Liver (tissue), 9 donors: ENCODE measurements around the gene CPAMD8. TPM values are rescaled to one million over a fixed set of nuclear protein-coding genes. Genes with fewer than 3 reads are reported as not detected.
A peak's percentile ranks its signal among the peaks of the same experiment; 100 is the strongest.
"Not testable (repeated sequence)": the region's sequence is repeated elsewhere in the genome, so short reads cannot be mapped to it uniquely, and the experiment has no call there.

Experiments
- DNase-seq: peaks from one replicate; pipeline ENCODE4 v3.0.0-alpha.2; 2017; ENCODE audit warnings: low spot score
- H3K27ac ChIP-seq, 2 donors: one replicate each; pipeline ENCODE4 v1.7.0; 2013; ENCODE audit warnings: inconsistent platforms in 2 of 2, low read length in 2 of 2, control low read depth in 1 of 2, low read depth in 1 of 2, mild to moderate bottlenecking in 1 of 2
- H3K27me3 ChIP-seq, 4 donors: one replicate each; pipeline versions ENCODE4 v1.6.1 to v1.7.0; 2013; ENCODE audit warnings: low read length in 3 of 4, inconsistent platforms in 1 of 4, mild to moderate bottlenecking in 1 of 4, moderate library complexity in 1 of 4; ENCODE audit not compliant: control insufficient read depth in 4 of 4, insufficient read depth in 4 of 4
- H3K36me3 ChIP-seq, 4 donors: one replicate each; pipeline versions ENCODE4 v1.6.1 to v1.7.0; 2013; ENCODE audit warnings: low read length in 3 of 4, mild to moderate bottlenecking in 3 of 4, low read depth in 1 of 4, moderate library complexity in 1 of 4; ENCODE audit not compliant: control insufficient read depth in 4 of 4, insufficient read depth in 3 of 4
- H3K4me1 ChIP-seq, 4 donors: one replicate each; pipeline versions ENCODE4 v1.6.1 to v1.7.0; 2013; ENCODE audit warnings: low read length in 3 of 4, mild to moderate bottlenecking in 3 of 4, moderate library complexity in 1 of 4; ENCODE audit not compliant: control insufficient read depth in 4 of 4, insufficient read depth in 4 of 4
- H3K4me3 ChIP-seq, 3 donors: one replicate each; pipeline versions ENCODE4 v1.6.1 to v1.7.0; 2013; ENCODE audit warnings: low read length in 3 of 3, control low read depth in 1 of 3, low read depth in 1 of 3, mild to moderate bottlenecking in 1 of 3
- H3K9ac ChIP-seq, 2 donors: one replicate each; pipeline ENCODE4 v1.7.0; 2013; ENCODE audit warnings: low read length in 2 of 2, mild to moderate bottlenecking in 2 of 2, moderate library complexity in 2 of 2, control low read depth in 1 of 2, low read depth in 1 of 2
- H3K9me3 ChIP-seq, 4 donors: one replicate each; pipeline versions ENCODE4 v1.6.1 to v1.7.0; 2013; ENCODE audit warnings: low read length in 3 of 4; ENCODE audit not compliant: control insufficient read depth in 4 of 4
- EGR1 ChIP-seq, 2 donors: IDR thresholded peaks; 2 replicates each; pipeline ENCODE4 v1.6.1; 2016 to 2018; ENCODE audit warnings: antibody characterized with exemption in 2 of 2, low read depth in 2 of 2
- FOXA1 ChIP-seq: IDR thresholded peaks from 2 replicates; pipeline ENCODE4 v1.6.1; 2016; ENCODE audit warnings: antibody characterized with exemption
- FOXA2 ChIP-seq: IDR thresholded peaks from 2 replicates; pipeline ENCODE4 v1.6.1; 2016; ENCODE audit warnings: antibody characterized with exemption
- GABPA ChIP-seq, 2 donors: IDR thresholded peaks in 1 of 2; conservative IDR thresholded peaks in 1 of 2; 2 replicates each; pipeline ENCODE4 v1.6.1; 2016; ENCODE audit warnings: antibody characterized with exemption in 2 of 2, mild to moderate bottlenecking in 1 of 2, moderate library complexity in 1 of 2
- RAD21 ChIP-seq, 2 donors: IDR thresholded peaks; 2 replicates each; pipeline ENCODE4 v1.6.1; 2016; ENCODE audit warnings: antibody characterized with exemption in 2 of 2, mild to moderate bottlenecking in 2 of 2
- RXRA ChIP-seq, 2 donors: IDR thresholded peaks; 2 replicates each; pipeline ENCODE4 v1.6.1; 2017 to 2018; ENCODE audit warnings: antibody characterized with exemption in 2 of 2, mild to moderate bottlenecking in 1 of 2
- SP1 ChIP-seq: IDR thresholded peaks from 2 replicates; pipeline ENCODE4 v1.6.1; 2018; ENCODE audit warnings: antibody characterized with exemption, mild to moderate bottlenecking
- WGBS: extraction: QIAGEN DNeasy Blood & Tissue Kit; methylation state at CpG from one replicate; pipeline ENCODE4 v1.1.7; 2013; 5-methylcytosine and 5-hydroxymethylcytosine counted together
- polyA plus RNA-seq, 2 donors: library from polyadenylated mRNA; stranded (reverse) in 1 of 2; unstranded in 1 of 2; fragments of 200-250 nt in 1 of 2; fragments of >200 nt in 1 of 2; fragmentation: Nextera tagmentation in 1 of 2; extraction: Ambion mirVana in 1 of 2; gene quantifications; one replicate each; pipeline versions ENCODE4 v1.2.1 to v1.2.3, GENCODE V29; 2013 to 2015
- total RNA-seq, 2 donors: library from RNA; depleted of rRNA; stranded (reverse); fragments of >200 nt; gene quantifications; one replicate each; pipeline ENCODE4 v1.2.3, GENCODE V29; 2014
- donor health status: healthy.
- donor health status: healthy.
- donor health status: healthy.
- donor health status: healthy.
- donor health status: healthy.

CPAMD8 gene
- total and polyA plus RNA-seq, 4 donors = 0.92 to 1.4 (median 1.1) TPM

- peaks cover 4 to 10% (median 8%) of the 10 kb centered on the region in 4 donors for H3K9me3 ChIP-seq
- no peak overlapping the region for H3K27ac ChIP-seq
- H3K27me3 ChIP-seq = no peaks in the 10 kb centered on the region
- no peaks in the 10 kb centered on the region for H3K36me3 ChIP-seq
- no peak overlapping the region for H3K9ac ChIP-seq
- WGBS = 88% methylated on average over 1 of the region's 1 CpG
- no peak overlapping the region for H3K4me3 ChIP-seq
- DNase-seq = no peak
- H3K4me1 ChIP-seq = no peaks in the 10 kb centered on the region
- no peak for TF ChIP-seq FOXA2
- TF ChIP-seq RAD21 (IDR thresholded peaks at IDR 0.05) = peak; percentile 28 to 61
- TF ChIP-seq GABPA (IDR thresholded peaks at IDR 0.05 in 1 of 2, conservative IDR thresholded peaks at IDR 0.05 in 1 of 2) = no peak
- no peak for TF ChIP-seq RXRA (IDR thresholded peaks at IDR 0.05)
- no peak for TF ChIP-seq SP1
These were observed 57.5 kb downstream of the CPAMD8 start for GRCh38 chr19:16969135-16969534.

- not testable (repeated sequence) for H3K4me3 ChIP-seq, H3K9me3 ChIP-seq, DNase-seq, H3K4me1 ChIP-seq, H3K36me3 ChIP-seq, H3K9ac ChIP-seq, H3K27ac ChIP-seq, H3K27me3 ChIP-seq
- WGBS = 53% methylated on average over 20 of the region's 20 CpGs
These were observed 65.4 kb downstream of the CPAMD8 start for GRCh38 chr19:16960996-16961822.

- H3K9ac ChIP-seq, H3K4me1 ChIP-seq, H3K27ac ChIP-seq: not testable (repeated sequence)
These were observed 68.3 kb downstream of the CPAMD8 start for GRCh38 chr19:16958277-16958676.

GRCh38 chr19:16957855-16958254 lies 68.8 kb downstream of the CPAMD8 start:
- no peak overlapping the region for H3K9ac ChIP-seq
- H3K27ac ChIP-seq = no peak overlapping the region
- H3K9me3 ChIP-seq = no peaks in the 10 kb centered on the region
- 77% methylated on average over 4 of the region's 4 CpGs for WGBS
- peaks cover 0 to 2% (median 0%) of the 10 kb centered on the region in 4 donors for H3K27me3 ChIP-seq
- H3K4me3 ChIP-seq = no peak overlapping the region
- H3K4me1 ChIP-seq = no peaks in the 10 kb centered on the region
- DNase-seq = no peak
- TF ChIP-seq EGR1 (IDR thresholded peaks at IDR 0.05; ENCODE audit: low read depth in 2 of 2) = no peak
- H3K36me3 ChIP-seq = no peaks in the 10 kb centered on the region

More at GRCh38 chr19:16958277-16958676, 68.3 kb downstream of the CPAMD8 start:
- H3K9me3 ChIP-seq, DNase-seq, H3K36me3 ChIP-seq, H3K4me3 ChIP-seq, H3K27me3 ChIP-seq: not testable (repeated sequence)

- H3K9me3 ChIP-seq = no peaks in the 10 kb centered on the region
- 56% methylated on average over 9 of the region's 9 CpGs for WGBS
- H3K27me3 ChIP-seq = peaks cover 0 to 2% (median 0%) of the 10 kb centered on the region in 4 donors
- H3K4me1 ChIP-seq = no peaks in the 10 kb centered on the region
- no peak for DNase-seq
- H3K36me3 ChIP-seq = no peaks in the 10 kb centered on the region
- no peak overlapping the region for H3K9ac ChIP-seq
- no peak overlapping the region for H3K27ac ChIP-seq
- no peak overlapping the region for H3K4me3 ChIP-seq
- TF ChIP-seq FOXA2 = no peak
- TF ChIP-seq FOXA1 = no peak
- no peak for TF ChIP-seq GABPA (IDR thresholded peaks at IDR 0.05 in 1 of 2, conservative IDR thresholded peaks at IDR 0.05 in 1 of 2)
These were observed 69.4 kb downstream of the CPAMD8 start for GRCh38 chr19:16957151-16957701.
